ENCODE measurements around the gene BRD7.

DNA sequence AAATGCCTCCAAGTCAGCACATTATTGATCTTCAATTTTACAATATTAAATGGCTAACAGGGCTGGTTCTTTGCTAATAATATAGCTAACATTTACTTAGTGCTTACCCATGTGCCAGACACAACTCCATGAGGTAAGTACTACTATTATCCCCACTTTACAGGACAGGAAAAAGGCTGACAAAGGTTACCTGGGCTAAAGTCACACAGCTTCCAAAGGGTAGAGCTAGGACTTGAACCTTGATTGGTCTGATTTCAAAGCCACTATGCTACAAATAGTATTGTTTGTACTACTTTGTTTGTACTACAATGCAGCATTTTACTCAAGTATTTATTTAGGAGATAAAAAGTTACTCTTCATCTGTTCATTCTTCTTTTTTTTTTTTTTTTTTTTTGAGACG lies 31.9 kb downstream of the BRD7 start:
- TF ChIP-seq, protein P1, sequence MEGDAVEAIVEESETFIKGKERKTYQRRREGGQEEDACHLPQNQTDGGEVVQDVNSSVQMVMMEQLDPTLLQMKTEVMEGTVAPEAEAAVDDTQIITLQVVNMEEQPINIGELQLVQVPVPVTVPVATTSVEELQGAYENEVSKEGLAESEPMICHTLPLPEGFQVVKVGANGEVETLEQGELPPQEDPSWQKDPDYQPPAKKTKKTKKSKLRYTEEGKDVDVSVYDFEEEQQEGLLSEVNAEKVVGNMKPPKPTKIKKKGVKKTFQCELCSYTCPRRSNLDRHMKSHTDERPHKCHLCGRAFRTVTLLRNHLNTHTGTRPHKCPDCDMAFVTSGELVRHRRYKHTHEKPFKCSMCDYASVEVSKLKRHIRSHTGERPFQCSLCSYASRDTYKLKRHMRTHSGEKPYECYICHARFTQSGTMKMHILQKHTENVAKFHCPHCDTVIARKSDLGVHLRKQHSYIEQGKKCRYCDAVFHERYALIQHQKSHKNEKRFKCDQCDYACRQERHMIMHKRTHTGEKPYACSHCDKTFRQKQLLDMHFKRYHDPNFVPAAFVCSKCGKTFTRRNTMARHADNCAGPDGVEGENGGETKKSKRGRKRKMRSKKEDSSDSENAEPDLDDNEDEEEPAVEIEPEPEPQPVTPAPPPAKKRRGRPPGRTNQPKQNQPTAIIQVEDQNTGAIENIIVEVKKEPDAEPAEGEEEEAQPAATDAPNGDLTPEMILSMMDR (conservative IDR thresholded peaks at IDR 0.05), result no peak
- no peak for TF ChIP-seq EZH2 (IDR thresholded peaks at IDR 0.05; ENCODE audit: low read depth)

Data from PC-9 (cell line).